IMR-90 (cell line): Measurements from ENCODE around the gene RP2. TPM values are rescaled to one million over a fixed set of nuclear protein-coding genes. Genes with fewer than 3 reads are reported as not detected.

ENCODE experiments used
- ATAC-seq: fragments of 200-7000 bp; cut with Tn5 transposase; 2 replicates; pipeline ENCODE4 v1.9.1; 2020; ENCODE audit warnings: low read depth, mild to moderate bottlenecking, moderate library complexity
- BruUV-seq: library from RNA; stranded (reverse); fragments of 400-500 nt; replicated peaks from 2 replicates; lab custom pipeline; 2021; lab: Mats Ljungman, UMichigan
- CTCF ChIA-PET: fragments of 300-600 bp; formaldehyde crosslinking; extraction: SDS; loops from one replicate; lab custom pipeline; 2021; ENCODE audit warnings: antibody characterized with exemption; lab: Yijun Ruan, JAX
- POLR2A ChIA-PET: fragments of 300-600 bp; sonication (Branson Sonifier 250); formaldehyde crosslinking; loops from one replicate; lab custom pipeline; 2022; ENCODE audit warnings: antibody characterized with exemption; ENCODE audit not compliant: unreplicated experiment; lab: Charles Lee
- DNase-seq: peaks from one replicate; pipeline ENCODE4 v3.0.0; 2013
- H2AFZ ChIP-seq: replicated peaks from 2 replicates; pipeline ENCODE3; 2013; ENCODE audit warnings: low read length, mild to moderate bottlenecking; ENCODE audit not compliant: poor library complexity
- H2AK5ac ChIP-seq: 2 replicates; pipeline ENCODE4 v1.6.1; 2013; ENCODE audit warnings: low read depth, low read length, inconsistent platforms
- H2AK9ac ChIP-seq: replicated peaks from 2 replicates; pipeline ENCODE3; 2013; ENCODE audit warnings: mild to moderate bottlenecking, low read depth, low read length, moderate library complexity; ENCODE audit not compliant: poor library complexity
- H2BK120ac ChIP-seq: 2 replicates; pipeline ENCODE4 v1.6.1; 2013; ENCODE audit warnings: low read depth, low read length, inconsistent platforms
- H2BK15ac ChIP-seq: 3 replicates; pipeline ENCODE4 v1.6.1; 2013; ENCODE audit warnings: low read depth, low read length, inconsistent platforms
- H2BK20ac ChIP-seq: 2 replicates; pipeline ENCODE4 v1.6.1; 2013; ENCODE audit warnings: low read depth, mild to moderate bottlenecking, inconsistent platforms, low read length, moderate library complexity
- H2BK5ac ChIP-seq: 2 replicates; pipeline ENCODE4 v1.6.1; 2013; ENCODE audit warnings: mild to moderate bottlenecking, low read depth, low read length, inconsistent platforms; ENCODE audit not compliant: poor library complexity, severe bottlenecking
- H3K14ac ChIP-seq: replicated peaks from 2 replicates; pipeline ENCODE4 v1.6.1; 2013; ENCODE audit warnings: low read depth, low read length, inconsistent platforms
- H3K18ac ChIP-seq: 2 replicates; pipeline ENCODE4 v1.6.1; 2013; ENCODE audit warnings: low read depth, low read length, control low read depth
- H3K23ac ChIP-seq: 2 replicates; pipeline ENCODE4 v1.6.1; 2013; ENCODE audit warnings: low read depth, low read length, inconsistent platforms
- H3K27ac ChIP-seq: 2 replicates; pipeline ENCODE4 v1.5.1; 2013; ENCODE audit warnings: mild to moderate bottlenecking, control low read depth, low read length; ENCODE audit not compliant: insufficient read depth
- H3K27me3 ChIP-seq: 2 replicates; pipeline ENCODE4 v1.6.1; 2013; ENCODE audit warnings: low read length; ENCODE audit not compliant: control insufficient read depth, insufficient read depth
- H3K36me3 ChIP-seq: 2 replicates; pipeline ENCODE4 v1.6.1; 2013; ENCODE audit warnings: low read length, mixed read lengths; ENCODE audit not compliant: control insufficient read depth, insufficient read depth
- H3K4ac ChIP-seq: 2 replicates; pipeline ENCODE4 v1.6.1; 2013; ENCODE audit warnings: low read depth, low read length, inconsistent platforms
- H3K4me1 ChIP-seq: 2 replicates; pipeline ENCODE4 v1.6.1; 2013; ENCODE audit warnings: low read length, mixed read lengths; ENCODE audit not compliant: control insufficient read depth, insufficient read depth
- H3K4me2 ChIP-seq: 2 replicates; pipeline ENCODE4 v1.6.1; 2013; ENCODE audit warnings: low read depth, mild to moderate bottlenecking, control low read depth, low read length, moderate library complexity
- H3K4me3 ChIP-seq: 2 replicates; pipeline ENCODE4 v1.5.1; 2013; ENCODE audit warnings: low read depth, mild to moderate bottlenecking, control low read depth, low read length, moderate library complexity; ENCODE audit not compliant: insufficient read depth
- H3K56ac ChIP-seq: 2 replicates; pipeline ENCODE4 v1.6.1; 2013; ENCODE audit warnings: low read length, inconsistent platforms; ENCODE audit not compliant: insufficient read depth; ENCODE audit errors: extremely low read depth
- H3K79me1 ChIP-seq, 2 experiments: 2 replicates each; pipeline ENCODE4 v1.6.1; 2013; ENCODE audit warnings: low read length in 2 of 2, inconsistent platforms in 1 of 2, low read depth in 1 of 2
- H3K9ac ChIP-seq: 2 replicates; pipeline ENCODE4 v1.6.1; 2013; ENCODE audit warnings: low read depth, low read length, control low read depth
- H3K9me1 ChIP-seq: 2 replicates; pipeline ENCODE4 v1.6.1; 2013; ENCODE audit warnings: low read length, inconsistent platforms; ENCODE audit not compliant: insufficient read depth
- H3K9me3 ChIP-seq: 2 replicates; pipeline ENCODE4 v1.6.1; 2013; ENCODE audit warnings: low read length; ENCODE audit not compliant: control insufficient read depth, insufficient read depth
- H4K20me1 ChIP-seq: 2 replicates; pipeline ENCODE4 v1.6.1; 2013; ENCODE audit warnings: low read length, inconsistent platforms; ENCODE audit not compliant: insufficient read depth
- H4K5ac ChIP-seq: 2 replicates; pipeline ENCODE4 v1.6.1; 2013; ENCODE audit warnings: mild to moderate bottlenecking, low read depth, low read length, control low read depth
- H4K8ac ChIP-seq, 2 experiments: 2 replicates each; pipeline ENCODE4 v1.6.1; 2013; ENCODE audit warnings: low read depth in 2 of 2, low read length in 2 of 2, control low read depth in 1 of 2, inconsistent platforms in 1 of 2
- H4K91ac ChIP-seq: 2 replicates; pipeline ENCODE4 v1.6.1; 2013; ENCODE audit warnings: low read depth, low read length, inconsistent platforms; ENCODE audit not compliant: insufficient read depth
- CTCF ChIP-seq: conservative IDR thresholded peaks from 2 replicates; pipeline ENCODE4 v1.5.1; 2012; ENCODE audit warnings: mild to moderate bottlenecking, low read depth, low read length, improper control_type of control experiment
- MAFK ChIP-seq: IDR thresholded peaks from 2 replicates; pipeline ENCODE4 v1.6.1; 2012; ENCODE audit warnings: low read depth, low read length, improper control_type of control experiment
- MAZ ChIP-seq: IDR thresholded peaks from 2 replicates; pipeline ENCODE4 v1.6.1; 2012; ENCODE audit warnings: low read depth, mild to moderate bottlenecking, low read length, improper control_type of control experiment, moderate library complexity, borderline replicate concordance
- MXI1 ChIP-seq: IDR thresholded peaks from 2 replicates; pipeline ENCODE4 v1.6.1; 2012; ENCODE audit warnings: low read depth, mild to moderate bottlenecking, low read length, moderate library complexity, borderline replicate concordance
- NFE2L2 ChIP-seq: fragments of 150-350 bp; IDR thresholded peaks from 2 replicates; pipeline ENCODE4 v1.6.1; 2016; ENCODE audit warnings: low read depth, mild to moderate bottlenecking, low read length
- POLR2A ChIP-seq: IDR thresholded peaks from 2 replicates; pipeline ENCODE4 v1.6.1; 2012; ENCODE audit warnings: mild to moderate bottlenecking, low read depth, low read length
- RCOR1 ChIP-seq: IDR thresholded peaks from 2 replicates; pipeline ENCODE4 v1.6.1; 2012; ENCODE audit warnings: mild to moderate bottlenecking, low read length, improper control_type of control experiment; ENCODE audit not compliant: insufficient replicate concordance
- RFX5 ChIP-seq: IDR thresholded peaks from 2 replicates; pipeline ENCODE4 v1.8.0; 2012; ENCODE audit warnings: low read depth, mild to moderate bottlenecking, low read length, moderate library complexity
- SMC3 ChIP-seq: fragments of 150-350 bp; IDR thresholded peaks from 2 replicates; pipeline ENCODE4 v1.6.1; 2016; ENCODE audit warnings: low read depth, mild to moderate bottlenecking, antibody characterized with exemption, low read length, moderate library complexity
- USF2 ChIP-seq: fragments of 150-350 bp; IDR thresholded peaks from 2 replicates; pipeline ENCODE4 v1.6.1; 2017; ENCODE audit warnings: mild to moderate bottlenecking, antibody characterized with exemption, low read length, low read depth
- WGBS, 2 experiments: methylation state at CpG; one replicate each; pipeline versions ENCODE4 v1.1.5 to v1.1.7; 2013; ENCODE audit warnings: missing lambda C conversion rate in 2 of 2; ENCODE audit not compliant: insufficient read length in 1 of 2; ENCODE audit errors: extremely low coverage in 2 of 2; 5-methylcytosine and 5-hydroxymethylcytosine counted together
- dilution Hi-C: fragments of 300-500 bp; cut with HindIII; formaldehyde crosslinking; loops from one replicate; pipeline ENCODE4 v1.14.3; 2018; ENCODE audit warnings: low sequenced_read_pairs; ENCODE audit not compliant: unreplicated experiment
- in situ Hi-C: fragments of 300-500 bp; cut with MboI; formaldehyde crosslinking; loops from 3 replicates; pipeline ENCODE4 v1.14.3; 2019; ENCODE audit warnings: low sequenced_read_pairs, inconsistent platforms, mixed read lengths
- intact Hi-C: fragments of 100-400 bp; cut with micrococcal nuclease; formaldehyde crosslinking; loops from 2 replicates; pipeline ENCODE4 v1.10.0; 2022
- polyA plus RNA-seq, 3 experiments: library from polyadenylated mRNA; depleted of rRNA; stranded (reverse); fragments of >200 nt; gene quantifications; 2 replicates each; pipeline ENCODE4 v1.2.3, GENCODE V29; 2012; ENCODE audit warnings: low replicate concordance in 1 of 3
- total RNA-seq: library from RNA; depleted of rRNA; stranded (reverse); fragments of >200 nt; gene quantifications from 2 replicates; pipeline ENCODE4 v1.2.3, GENCODE V29; 2012
- TF ChIP-seq, protein P1 (sequence below): fragments of 150-350 bp; IDR thresholded peaks from 2 replicates; pipeline ENCODE4 v1.6.1; 2016; ENCODE audit warnings: low read depth, mild to moderate bottlenecking, low read length, moderate library complexity, borderline replicate concordance

Gene RP2
- total and polyA plus RNA-seq, 2 of the 4 experiments (the other 2 are of a cell fraction) = 6.8 to 17.0 TPM

- H3K27ac ChIP-seq = no peak overlapping the region
- H2BK120ac ChIP-seq = no peak overlapping the region
- H3K9me1 ChIP-seq = no peaks in the 10 kb centered on the region
- TF ChIP-seq, protein P1, sequence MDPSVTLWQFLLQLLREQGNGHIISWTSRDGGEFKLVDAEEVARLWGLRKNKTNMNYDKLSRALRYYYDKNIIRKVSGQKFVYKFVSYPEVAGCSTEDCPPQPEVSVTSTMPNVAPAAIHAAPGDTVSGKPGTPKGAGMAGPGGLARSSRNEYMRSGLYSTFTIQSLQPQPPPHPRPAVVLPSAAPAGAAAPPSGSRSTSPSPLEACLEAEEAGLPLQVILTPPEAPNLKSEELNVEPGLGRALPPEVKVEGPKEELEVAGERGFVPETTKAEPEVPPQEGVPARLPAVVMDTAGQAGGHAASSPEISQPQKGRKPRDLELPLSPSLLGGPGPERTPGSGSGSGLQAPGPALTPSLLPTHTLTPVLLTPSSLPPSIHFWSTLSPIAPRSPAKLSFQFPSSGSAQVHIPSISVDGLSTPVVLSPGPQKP = no peak
- no peak for TF ChIP-seq RCOR1
- no peak for TF ChIP-seq CTCF
- TF ChIP-seq USF2 = no peak
- no peak for TF ChIP-seq NFE2L2
- TF ChIP-seq RFX5 = no peak
- no peak for TF ChIP-seq MAFK
- TF ChIP-seq MAZ = no peak
- no peak for TF ChIP-seq SMC3
- TF ChIP-seq POLR2A = no peak
- TF ChIP-seq MXI1 = no peak
- intact Hi-C loops (no loop called here), dilution Hi-C loops (no loop called here), in situ Hi-C loops (no loop called here)
- H2AFZ ChIP-seq = no peak overlapping the region
- no peak overlapping the region for H3K56ac ChIP-seq
- H3K27me3 ChIP-seq = no peaks in the 10 kb centered on the region
- H2AK5ac ChIP-seq = no peak overlapping the region; the same call in 1 of the 2 replicates
- ATAC-seq = no peak
- peaks cover 23% of the 10 kb centered on the region for H4K20me1 ChIP-seq
- 0 out of 3 replicates have a peak overlapping the region, but pooled peaks have one; percentile 61 for H2BK15ac ChIP-seq
- no peak overlapping the region for H3K18ac ChIP-seq
- no peaks in the 10 kb centered on the region for H3K36me3 ChIP-seq
- H3K14ac ChIP-seq = no peak overlapping the region
- no peak overlapping the region for H3K4ac ChIP-seq
- no peak overlapping the region for H2BK5ac ChIP-seq
- no peak overlapping the region for H4K8ac ChIP-seq
- H3K4me1 ChIP-seq = 0 out of 2 replicates have a peak, but pooled peaks cover 2% of the 10 kb centered on the region
- WGBS, 2 experiments = 60% methylated on average over 1 of the region's 1 CpG; no CpG with 5 or more reads in 1 of the 2 experiments
- CTCF ChIA-PET = no interaction called here
- no peaks in the 10 kb centered on the region; the same call in 1 of the 2 replicates for H3K9me3 ChIP-seq
- H3K9ac ChIP-seq = no peak overlapping the region
- no TSS peak for BruUV-seq
- no peak for DNase-seq
- H2BK20ac ChIP-seq = no peak overlapping the region
- H3K79me1 ChIP-seq = peaks cover 0 to 4% of the 10 kb centered on the region in 2 experiments; a peak in 1 of 4 replicates
- no peak overlapping the region for H4K91ac ChIP-seq
- H4K5ac ChIP-seq = no peak overlapping the region
- POLR2A ChIA-PET = no interaction called here
- no peak overlapping the region for H3K4me3 ChIP-seq
- H3K23ac ChIP-seq = no peak overlapping the region
- no peak overlapping the region for H2AK9ac ChIP-seq
- H3K4me2 ChIP-seq = no peak overlapping the region
Measured at GRCh38 chrX:46841346-46841745, 4.5 kb downstream of the RP2 start.
